ENCODE measurements around the gene PIH1D1. TPM values are rescaled to one million over a fixed set of nuclear protein-coding genes. Genes with fewer than 3 reads are reported as not detected.

The PIH1D1 gene
- total RNA-seq, 1 experiment from 2014 or later, result 81.1 TPM

DNA sequence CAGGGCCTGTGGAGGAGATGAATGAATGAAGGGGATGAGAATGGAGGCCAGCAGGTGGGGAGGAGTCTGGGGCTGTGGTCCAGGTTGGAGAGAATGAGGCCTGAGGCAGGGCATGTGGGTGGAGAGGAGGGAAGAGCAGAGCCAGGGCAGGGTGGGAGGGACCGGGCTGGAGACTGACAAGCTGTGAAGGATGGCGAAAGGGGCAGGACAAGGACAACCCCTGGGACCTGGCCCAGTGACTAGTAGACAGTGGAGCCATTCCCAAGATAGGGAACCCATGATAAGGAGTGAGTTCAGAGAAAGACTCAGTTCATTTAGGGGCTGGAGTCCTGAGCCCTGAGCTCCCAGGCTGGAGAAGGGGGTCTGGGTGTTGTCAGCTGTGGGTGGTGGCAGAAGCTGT, 31.4 kb downstream of the PIH1D1 start:
- no peak for DNase-seq (ENCODE audit: low read depth)

- DNase-seq (ENCODE audit: low read depth), result no peak
Observed at GRCh38 chr19:49419173-49419572, 32.4 kb downstream of the PIH1D1 start.

GRCh38 chr19:49418511-49418910, 33.1 kb downstream of the PIH1D1 start:
- DNase-seq (ENCODE audit: low read depth), result no peak

- no peak for DNase-seq (ENCODE audit: low read depth)
Observed at GRCh38 chr19:49417088-49417487, 34.5 kb downstream of the PIH1D1 start.

DNA sequence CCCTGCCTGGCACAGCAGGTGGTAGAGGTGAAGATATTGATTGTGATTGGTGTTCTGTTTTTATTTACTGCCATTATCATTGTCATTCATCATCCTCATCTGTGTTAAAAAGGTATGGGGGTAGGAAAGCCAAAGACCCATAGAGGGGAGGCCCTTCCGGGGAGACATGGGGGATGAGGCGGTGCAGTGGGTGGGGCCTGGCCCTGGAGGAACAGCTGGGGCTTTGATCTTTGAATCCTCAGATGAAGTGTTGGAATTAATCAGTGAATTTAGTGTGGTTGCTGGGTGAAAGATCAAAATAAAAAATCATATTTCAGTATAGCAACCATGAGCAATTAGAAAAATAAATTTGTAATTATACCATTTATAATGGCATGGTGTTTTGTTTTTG, 35.8 kb downstream of the PIH1D1 start:
- no peak for DNase-seq (ENCODE audit: low read depth)

DNA sequence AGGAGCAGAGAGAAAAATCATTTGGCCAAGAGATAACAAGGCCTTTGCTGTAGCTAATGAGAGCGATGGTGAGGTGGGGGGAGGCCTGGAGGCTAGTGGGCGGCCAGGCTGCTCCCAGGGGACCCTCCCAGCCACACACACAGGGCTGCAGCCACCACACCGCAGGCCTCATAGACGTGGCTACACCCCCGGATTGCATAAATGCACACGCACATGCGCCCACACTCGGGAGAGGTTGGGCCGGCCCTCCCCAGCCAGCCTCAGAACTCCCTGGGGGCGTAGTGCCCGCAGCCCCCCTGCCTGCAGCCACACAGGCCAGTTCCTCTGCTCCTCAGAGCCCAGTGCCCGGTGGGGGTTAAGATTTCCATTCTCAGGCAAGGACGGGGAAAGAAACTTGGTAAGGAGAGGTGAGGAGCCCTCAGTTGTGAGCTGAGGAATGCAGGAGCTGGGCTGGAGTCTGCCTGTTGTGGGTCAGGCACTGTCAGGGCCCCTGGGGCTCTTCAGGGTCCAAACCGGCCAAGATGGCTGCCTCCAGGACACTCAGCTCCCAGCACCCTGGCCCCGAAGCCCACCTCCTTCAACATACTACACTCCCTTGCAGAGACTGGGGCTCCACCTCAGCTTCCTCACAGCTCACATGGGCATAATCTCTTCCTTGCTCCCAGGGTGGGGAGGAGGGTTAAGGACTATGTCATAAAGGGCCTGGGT, 36.4 kb downstream of the PIH1D1 start:
- DNase-seq (ENCODE audit: low read depth), result no peak

GRCh38 chr19:49414256-49414655, 37.4 kb downstream of the PIH1D1 start:
- no peak for DNase-seq (ENCODE audit: low read depth)

DNA sequence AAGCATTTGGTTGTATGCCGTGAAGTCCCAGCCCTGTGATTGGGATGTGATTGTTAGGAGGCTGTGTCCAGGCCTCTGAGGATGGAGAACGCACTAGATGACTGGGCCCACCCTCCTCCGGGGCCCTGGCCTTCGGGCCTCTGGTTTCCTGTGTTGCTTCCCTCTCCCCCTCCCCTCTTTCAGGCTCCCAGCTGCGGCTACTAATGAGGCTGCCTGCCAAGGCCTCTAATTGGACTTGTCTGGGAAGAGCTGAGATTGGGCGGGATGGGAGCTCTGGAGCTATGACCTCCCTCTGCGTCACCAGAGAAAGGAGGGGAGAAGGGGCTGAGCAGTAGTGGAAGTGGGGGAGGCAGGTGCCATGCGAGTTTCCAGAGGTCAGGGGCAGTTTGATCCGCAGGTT, 38.3 kb downstream of the PIH1D1 start:
- DNase-seq (ENCODE audit: low read depth), result no peak

GRCh38 chr19:49411681-49412326, 39.8 kb downstream of the PIH1D1 start:
- no peak for DNase-seq (ENCODE audit: low read depth)

GRCh38 chr19:49409441-49410029, 42.1 kb downstream of the PIH1D1 start:
- no peak for DNase-seq (ENCODE audit: low read depth)

DNA sequence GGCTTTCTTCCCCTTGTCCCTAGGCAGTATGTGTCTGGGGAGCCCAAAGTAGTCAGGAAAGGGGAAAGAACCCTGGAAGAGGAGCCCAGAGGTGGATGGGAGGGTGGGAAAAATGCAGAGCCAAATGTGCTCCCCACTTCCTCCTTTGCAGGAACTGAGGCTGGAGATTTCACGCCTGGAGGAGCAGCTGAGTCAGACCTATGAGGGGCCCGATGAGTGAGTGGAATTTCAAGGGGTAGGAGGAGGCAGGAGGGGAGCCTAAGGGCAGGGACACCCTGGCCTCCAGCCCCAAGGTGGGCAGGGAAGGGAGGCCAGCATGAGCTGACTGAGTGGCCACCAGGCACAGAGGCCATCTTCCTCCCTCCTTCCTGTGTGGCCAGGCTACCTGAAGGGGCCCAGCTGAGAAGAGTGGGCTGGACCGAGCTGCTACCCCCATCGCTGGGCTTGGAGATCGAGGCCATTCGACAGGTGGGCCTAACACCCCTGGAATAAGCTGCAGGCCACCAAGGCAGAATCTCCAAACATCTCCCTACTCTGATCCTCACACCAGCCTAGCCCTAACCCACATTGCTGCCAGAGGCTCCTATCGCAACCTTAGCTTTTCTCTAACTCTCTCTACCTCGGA, 42.7 kb downstream of the PIH1D1 start:
- no peak for DNase-seq (ENCODE audit: low read depth)

GRCh38 chr19:49407482-49408015, 44.1 kb downstream of the PIH1D1 start:
- DNase-seq (ENCODE audit: low read depth), result no peak

GRCh38 chr19:49407079-49407478, 44.5 kb downstream of the PIH1D1 start:
- no peak for DNase-seq (ENCODE audit: low read depth)

DNA sequence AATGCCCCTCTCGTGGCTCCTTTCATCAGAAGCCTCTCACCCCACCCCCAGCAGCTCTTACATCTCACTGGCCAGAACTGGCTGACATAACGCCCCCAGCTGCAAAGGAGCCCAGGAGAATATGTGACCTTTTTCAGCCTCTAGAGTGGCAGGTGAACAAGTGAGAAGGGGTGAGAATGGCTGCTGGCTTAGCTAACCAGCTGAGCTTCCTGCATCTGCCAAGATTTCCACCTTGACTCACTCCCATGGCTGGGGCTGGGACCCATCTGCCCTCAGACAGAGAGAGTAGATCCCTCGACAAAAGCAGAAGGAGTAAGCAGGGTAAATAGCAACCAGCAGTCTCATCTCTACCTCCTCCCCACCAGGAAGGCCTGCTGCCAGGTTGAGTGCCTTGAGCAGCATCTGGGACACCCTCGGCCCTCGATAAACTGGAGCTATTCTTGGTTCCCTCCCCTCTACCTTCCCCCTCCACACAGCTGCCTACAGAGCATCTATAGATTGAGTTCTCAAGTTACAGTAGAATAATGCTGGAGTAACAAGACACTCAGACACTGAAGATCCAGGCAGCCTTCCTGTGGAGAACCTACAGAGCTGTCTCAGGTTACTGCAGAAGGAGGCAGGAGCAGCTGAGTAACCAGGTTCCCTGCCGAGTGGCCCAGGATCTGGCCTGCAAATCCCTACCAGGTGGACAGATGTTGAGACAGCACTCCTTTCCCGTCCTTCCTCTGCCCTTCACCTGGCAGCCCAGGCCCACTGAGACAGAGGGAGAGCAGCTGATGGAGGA, 48.0 kb downstream of the PIH1D1 start:
- DNase-seq (ENCODE audit: low read depth), result no peak

- DNase-seq (ENCODE audit: low read depth), result no peak
Observed at GRCh38 chr19:49400029-49400428, 51.6 kb downstream of the PIH1D1 start.

DNA sequence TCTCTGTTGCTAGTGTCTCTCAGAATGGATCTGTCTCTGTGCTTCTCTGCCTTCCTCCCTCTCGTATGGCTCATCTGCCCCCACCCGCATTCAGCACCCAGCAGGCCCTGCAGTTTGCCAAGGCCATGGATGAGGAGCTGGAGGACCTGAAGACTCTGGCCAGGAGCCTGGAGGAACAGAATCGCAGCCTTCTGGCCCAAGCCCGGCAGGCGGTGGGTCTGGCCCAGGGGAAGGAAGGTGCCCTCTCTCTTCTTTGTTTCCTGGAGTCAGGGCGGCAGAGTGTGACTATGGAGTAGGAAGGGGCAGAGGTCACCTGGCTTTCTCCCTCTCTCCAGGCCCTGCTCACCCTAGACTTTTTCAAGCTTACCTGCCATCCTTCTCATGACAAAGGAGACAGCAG, 52.7 kb downstream of the PIH1D1 start:
- no peak for DNase-seq (ENCODE audit: low read depth)

GRCh38 chr19:49398001-49398615, 53.5 kb downstream of the PIH1D1 start:
- DNase-seq (ENCODE audit: low read depth), result no peak

- DNase-seq (ENCODE audit: low read depth), result no peak
Observed at GRCh38 chr19:49396738-49397505, 54.7 kb downstream of the PIH1D1 start.
